ENCODE measurements around the gene ITPRIPL2. TPM values are rescaled to one million over a fixed set of nuclear protein-coding genes. Genes with fewer than 3 reads are reported as not detected.

Gene ITPRIPL2
- polyA plus RNA-seq, 10 donors: 17.4 to 37.3 (median 24.1) TPM

DNA sequence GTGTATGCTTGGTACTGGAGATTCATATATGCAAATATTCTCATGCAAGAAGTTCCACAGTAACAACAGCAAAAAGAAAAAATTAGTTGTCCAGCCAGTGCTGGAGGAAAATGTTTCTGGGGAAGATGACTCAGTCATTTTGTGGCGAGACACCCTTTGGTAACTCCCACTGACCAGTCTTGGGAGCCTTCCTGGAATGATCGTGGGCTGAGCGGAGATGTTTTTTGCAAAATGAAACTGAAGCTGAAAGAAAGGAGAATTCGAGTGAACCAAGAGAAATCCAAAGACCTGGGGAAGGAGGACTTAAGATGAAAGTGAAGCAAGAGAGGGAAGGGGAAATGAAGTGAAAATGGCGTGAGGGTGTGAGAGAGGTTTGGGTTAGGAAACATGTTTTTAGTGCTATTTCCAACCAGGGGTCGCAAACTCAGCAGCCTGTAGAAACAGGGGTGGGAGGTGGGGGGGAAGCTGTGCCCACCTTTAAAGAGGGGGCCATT, 5.2 kb downstream of the ITPRIPL2 start:
- DNase-seq: peak; percentile 65 to 76 (median 69)

- no peak for DNase-seq
These were observed 5.8 kb downstream of the ITPRIPL2 start for GRCh38 chr16:19119564-19119963.

DNA sequence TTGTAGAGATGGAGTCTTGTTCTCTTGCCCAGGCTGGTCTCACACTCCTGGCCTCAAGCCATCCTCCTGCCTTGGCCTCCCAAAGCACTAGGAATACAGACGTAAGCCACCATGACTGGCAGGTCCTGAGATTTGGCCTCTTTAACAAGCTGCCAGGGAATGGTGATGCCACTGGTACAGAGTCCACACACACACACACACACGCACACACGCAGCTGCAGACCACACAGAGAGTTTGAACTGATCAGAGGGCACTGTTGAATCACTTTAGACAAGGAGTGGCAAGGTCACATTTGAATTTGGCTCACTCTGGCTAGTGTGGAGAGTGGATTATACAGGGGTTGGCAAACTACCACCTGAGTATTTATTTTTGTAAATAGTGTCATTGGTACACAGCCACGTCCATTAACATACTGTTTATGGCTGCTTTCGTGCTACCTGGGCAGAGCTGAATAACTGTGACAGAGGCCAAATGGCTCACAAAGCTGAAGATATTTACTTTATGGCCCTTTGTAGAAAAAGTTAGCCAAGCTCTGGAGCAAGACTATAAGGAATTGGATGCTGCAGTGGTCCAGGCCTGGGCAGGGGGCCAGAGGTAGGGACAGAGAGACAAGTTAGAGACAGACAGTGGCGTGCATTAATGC, 9.9 kb downstream of the ITPRIPL2 start:
- DNase-seq: no peak

DNA sequence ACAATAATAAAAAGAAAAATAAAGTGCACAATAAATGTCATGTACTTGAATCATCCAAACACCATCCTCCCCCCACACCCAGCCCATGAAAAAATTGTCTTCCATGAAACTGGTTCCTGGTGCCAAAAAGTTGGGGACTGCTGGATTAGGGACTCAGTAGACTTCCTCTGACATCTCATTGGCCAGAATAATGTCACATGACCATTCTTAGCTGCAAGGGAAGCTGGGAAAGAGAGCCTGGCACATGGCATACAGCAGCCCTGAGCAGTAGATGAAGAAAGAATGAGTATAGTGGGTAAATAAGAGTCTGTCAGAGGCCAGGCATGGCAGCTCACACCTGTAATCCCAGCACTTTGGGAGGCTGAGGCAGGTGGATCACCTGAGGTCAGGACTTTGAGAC, 12.5 kb downstream of the ITPRIPL2 start:
- no peak for DNase-seq

GRCh38 chr16:19127205-19127604, 13.4 kb downstream of the ITPRIPL2 start:
- DNase-seq: no peak

DNA sequence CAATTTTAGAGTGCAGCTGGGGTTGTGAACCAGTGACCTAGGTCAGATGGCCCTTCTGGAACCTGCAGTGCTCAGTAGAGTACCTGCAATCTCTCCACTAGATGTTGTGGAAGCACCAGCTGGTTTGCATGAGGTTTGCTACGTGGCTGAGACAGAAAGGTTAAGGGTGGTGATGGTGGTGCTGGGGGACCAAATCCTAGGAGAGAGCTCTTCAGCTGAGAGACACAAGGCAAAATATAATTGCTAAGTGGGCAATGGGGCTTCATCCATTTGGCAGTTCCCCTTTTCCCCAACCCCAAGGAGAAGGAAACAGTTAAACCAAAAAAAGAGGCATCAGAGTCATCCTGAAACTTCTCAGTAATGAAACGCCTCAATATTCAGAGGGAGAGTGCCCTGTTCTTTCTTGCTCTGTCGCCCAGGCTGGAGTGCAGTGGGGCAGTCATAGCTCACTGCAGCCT, 13.9 kb downstream of the ITPRIPL2 start:
- DNase-seq: no peak

- DNase-seq: no peak
These were observed 14.9 kb downstream of the ITPRIPL2 start for GRCh38 chr16:19128454-19129200.

- no peak for DNase-seq
These were observed 16.6 kb downstream of the ITPRIPL2 start for GRCh38 chr16:19130385-19130784.

DNA sequence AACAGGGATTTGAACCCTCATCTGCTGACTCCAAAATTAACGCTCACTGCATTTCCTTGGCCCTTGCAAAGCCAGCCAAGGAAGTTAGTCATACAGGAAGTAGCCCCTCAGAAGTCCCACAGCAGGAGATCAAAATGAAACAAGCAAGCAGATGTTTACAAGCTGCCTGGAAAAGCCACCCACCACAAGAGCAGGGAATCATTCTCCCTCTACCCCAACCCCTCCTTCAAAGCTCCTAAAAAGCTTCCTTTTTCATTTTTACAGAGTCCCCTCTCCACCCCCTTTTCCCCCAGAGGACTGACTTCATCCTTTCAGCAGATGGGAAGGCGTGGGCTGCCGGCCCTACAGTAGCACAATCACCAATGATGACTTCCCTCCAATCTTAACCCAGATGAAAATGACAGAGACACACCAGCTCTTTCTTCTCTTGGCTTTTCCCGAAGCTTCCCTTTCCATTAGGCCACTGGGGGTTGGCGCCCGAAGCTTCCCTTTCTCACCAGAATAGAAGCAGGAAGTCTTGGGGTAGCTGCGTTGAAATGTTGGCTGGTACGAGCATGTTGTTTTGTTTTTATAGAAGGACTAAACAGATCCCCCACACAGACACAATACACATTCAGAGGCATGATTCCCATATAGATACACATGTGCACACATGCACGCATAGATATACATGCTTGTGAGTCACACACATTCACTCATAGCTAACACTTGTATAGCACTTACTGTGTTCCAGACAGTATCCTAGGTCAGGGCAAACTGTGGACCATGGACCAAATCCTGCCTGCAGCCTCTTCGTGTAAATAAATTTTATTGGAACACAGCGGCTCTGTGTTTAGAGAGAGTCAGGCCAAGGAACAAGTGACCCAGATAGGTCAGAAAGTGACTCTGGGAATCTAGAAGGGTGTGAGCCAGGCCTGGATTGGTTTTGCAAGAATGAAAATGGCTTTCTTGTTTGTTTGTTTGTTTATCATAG, 17.4 kb downstream of the ITPRIPL2 start:
- peak; percentile 67 to 90 (median 75) for DNase-seq

DNA sequence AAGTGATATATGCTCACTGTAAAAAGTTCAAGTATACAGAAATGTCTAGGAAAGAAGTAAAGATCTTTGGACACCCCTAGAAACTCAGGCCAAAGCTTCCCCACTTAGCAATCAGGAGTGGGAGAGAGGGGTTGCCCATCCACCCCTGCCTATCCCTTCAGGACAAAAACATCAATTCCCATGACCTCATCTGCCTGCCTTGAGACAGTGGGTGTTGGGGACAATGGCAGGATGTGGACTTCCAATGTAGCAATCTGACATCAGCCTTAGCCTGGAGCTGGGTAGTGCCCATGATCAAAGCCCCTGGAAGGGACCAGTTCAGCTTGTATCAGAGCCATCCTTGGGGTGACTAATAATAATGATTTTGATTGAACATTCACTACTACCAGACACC, 18.1 kb downstream of the ITPRIPL2 start:
- DNase-seq: no peak

DNA sequence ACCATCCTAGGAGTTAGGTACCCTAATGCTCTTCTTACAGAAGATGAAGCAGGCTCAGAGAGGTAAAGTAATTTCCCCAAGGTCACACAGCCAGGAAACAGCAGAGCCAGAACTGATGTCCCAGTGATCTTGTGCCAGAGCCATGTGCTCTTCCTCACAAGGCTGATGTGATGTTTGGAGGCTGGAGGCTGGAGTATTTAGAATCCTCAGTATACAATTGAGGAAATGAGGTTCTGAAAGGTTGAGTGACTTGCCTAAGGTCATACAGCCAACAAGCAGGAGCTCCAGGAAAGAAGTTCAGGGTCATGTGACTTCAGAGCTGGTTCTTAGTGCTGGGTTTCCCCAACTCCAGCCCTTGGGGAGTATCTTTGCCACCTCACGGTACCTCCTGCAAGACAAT, 18.5 kb downstream of the ITPRIPL2 start:
- DNase-seq: no peak

DNA sequence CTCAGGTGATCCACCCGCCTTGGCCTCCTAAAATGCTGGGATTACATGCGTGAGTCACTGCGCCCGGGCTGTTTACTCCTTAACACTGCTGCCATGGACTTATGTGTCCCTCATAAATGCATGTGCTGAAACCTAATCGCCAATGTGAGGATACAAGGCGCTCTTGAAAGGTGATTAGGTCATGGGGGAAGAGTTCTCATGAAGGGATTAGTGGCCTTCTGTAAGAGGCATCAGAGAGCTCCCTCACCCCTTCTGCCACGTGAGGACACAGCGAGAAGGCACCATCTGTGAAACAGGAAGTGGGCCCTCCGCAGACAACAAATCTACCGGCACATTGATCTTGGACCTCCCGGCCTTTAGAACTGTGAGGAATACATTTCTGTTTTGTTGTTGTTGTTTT, 19.1 kb downstream of the ITPRIPL2 start:
- DNase-seq: no peak

GRCh38 chr16:19133600-19133999, 19.8 kb downstream of the ITPRIPL2 start:
- no peak for DNase-seq

DNA sequence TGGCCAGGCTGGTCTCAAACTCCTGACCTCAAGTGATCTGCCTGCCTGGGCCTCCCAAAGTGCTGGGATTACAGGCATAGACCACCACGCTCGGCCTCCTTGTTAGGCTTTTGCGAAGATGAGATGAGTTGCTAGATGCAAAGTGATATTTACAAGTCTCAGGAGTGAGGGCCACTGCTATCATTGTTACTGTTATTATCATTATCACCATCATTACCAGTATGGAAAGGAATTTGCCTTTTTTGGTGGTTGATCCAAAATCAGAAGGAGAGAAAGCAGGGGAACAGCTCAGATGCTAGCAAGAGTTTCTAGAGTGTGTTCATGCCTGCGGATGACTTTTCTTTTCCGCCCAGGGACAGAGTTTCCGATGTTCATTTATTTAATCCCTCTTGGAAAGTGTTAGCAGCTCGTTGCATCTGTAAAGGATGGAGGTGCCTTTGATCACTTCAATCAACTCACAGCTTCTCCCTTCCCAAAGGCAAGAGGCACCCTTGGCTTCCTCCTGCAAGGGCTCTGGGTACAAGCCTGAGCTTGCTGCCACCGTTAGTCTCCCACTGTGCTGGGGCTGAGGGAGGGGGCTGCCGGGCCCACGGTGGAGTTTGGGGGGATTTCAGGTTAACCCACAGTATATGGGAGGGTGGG, 21.6 kb downstream of the ITPRIPL2 start:
- no peak for DNase-seq

DNA sequence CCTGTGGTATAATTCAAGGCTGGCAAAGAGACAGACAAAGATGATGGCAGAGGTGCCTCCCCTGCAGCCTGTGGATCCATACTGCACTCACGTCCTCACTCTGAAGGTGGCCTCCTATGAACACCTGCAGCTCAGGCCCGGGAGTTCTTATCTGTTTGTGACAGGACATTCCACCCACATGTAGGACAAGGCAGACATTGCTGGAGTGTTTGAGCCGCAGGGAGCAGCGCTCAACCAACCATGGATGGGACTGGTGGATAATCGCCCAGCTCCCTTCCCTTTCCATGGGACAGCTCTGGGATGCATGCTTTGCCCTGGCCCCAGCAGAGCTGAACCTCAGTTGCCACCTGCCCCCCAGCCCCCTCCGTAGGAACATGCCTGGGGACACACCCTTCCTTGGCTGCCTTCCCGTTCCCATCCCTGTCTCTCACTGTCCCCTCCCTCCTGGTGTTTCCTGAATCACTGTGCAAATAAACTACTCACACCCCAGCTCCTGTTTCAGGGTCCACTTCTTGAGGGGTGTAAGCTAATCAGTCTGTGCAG, 22.2 kb downstream of the ITPRIPL2 start:
- DNase-seq: no peak

DNA sequence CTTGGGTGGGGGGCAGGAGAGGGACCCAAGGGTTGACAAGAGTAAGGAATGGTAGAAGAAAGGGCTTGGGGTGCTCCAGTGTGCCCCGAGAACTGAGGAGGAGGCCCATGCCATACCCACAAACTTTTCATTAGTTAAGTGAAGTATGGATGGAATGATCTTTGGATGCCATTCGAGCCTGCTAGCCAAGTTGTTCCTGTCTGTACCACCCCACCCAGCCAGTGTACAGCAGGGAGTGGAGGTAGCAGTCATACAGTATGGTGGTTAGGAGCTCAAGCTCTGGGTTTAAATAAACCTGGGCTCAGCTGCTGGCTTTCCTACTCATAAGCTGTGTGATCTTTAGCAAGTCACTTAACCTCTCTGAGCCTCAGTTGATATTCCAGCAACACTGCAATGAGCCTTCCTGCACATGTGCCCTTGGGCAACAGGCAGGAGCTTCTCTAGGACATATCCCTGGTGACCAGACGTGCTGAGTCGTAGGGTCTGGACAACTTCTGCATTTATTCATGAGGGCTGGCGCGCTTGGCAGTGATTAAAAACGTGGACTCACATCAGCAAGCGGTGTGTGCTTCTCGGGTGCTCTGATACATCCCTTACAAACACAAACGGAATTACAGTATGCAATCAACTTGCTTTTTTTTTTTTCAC, 22.9 kb downstream of the ITPRIPL2 start:
- no peak for DNase-seq

DNA sequence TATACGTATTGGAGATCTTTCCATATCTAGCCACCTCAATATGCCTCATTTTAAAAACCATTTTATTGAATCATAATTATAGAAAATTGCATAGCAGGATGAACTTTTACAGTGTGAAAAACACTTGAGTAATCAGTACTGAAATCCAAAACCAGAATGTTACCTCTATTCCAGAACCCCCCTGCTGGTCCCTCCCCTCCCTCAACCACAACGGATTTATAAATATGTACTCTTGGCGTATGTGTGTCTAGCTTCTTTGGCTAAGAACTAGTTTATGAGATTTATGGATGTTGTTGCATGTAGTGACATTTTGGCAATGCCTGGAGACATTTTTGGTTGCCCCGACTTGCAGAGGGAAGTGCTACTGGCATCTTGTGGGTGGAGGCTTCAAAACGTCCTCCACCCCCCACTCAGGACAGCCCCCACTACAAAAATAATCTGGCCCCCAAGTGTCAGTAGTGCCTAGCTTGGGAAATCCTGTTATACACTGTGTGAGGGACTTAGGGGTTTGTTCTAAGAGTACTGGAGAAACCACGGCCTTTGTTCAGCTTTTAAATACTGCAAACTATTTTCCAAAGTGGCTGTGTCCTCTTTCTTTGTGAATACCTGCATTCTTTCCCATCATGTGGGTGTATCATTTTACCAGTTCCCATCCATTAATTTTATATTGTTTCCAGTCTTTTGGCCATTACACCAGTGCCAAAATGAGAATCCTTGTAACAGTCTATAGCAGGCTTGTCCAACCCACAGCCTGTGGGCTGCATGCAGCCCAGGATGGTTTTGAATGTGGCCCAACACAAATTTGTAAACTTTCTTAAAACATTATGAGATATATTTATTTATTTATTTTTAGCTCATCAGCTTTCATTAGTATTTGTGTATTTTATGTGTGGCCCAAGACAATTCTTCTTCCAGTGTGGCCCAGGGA, 23.7 kb downstream of the ITPRIPL2 start:
- peak in 1 of 3 donors; percentile 69 for DNase-seq

- peak; percentile 62 to 87 (median 67) for DNase-seq
These were observed 24.8 kb downstream of the ITPRIPL2 start for GRCh38 chr16:19138601-19139000.

DNA sequence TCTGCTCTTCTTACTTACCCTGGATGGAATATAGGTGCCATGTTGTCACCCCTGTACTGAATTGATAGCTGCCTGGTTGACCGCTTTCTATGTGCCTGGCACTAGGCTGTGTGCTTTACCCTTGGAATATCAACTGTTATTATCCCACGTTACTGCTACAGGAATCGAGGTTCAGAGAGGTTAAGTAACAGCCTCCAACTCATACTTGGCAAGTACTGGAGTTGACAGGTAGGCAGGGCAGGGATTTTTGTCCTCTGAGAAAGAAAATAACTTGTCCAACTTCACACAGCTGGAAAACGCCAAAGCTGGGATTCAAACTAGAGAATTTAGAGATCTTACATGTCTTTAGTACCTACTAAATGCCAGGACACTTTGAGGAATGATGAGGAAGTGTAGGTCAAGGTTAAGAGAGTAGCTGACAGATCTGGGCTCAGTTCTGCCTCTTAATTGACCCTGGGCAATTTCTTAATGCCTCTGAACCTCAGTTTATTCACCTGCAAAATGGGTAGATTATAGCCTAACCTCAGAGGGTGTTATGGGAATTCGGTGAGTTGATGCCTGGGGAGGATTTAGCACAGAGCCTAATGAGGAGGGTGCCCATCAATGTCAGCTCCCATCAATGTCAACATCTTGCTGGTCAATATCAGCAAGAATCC, 25.8 kb downstream of the ITPRIPL2 start:
- no peak for DNase-seq

Measured in muscle of back (tissue), 11 donors.